Endothelial cell (in vitro differentiated cells): ENCODE results near the gene ADAT2. TPM values are rescaled to one million over a fixed set of nuclear protein-coding genes. Genes with fewer than 3 reads are reported as not detected.

ENCODE experiments used
- DNase-seq: peaks from one replicate; pipeline ENCODE4 v3.0.0; 2021; ENCODE audit warnings: low spot score
- H3K27ac Mint-ChIP-seq: one replicate; pipeline ENCODE4 v1.8.0; 2021; ENCODE audit warnings: mixed read lengths, inconsistent platforms; ENCODE audit not compliant: unreplicated experiment
- H3K27me3 Mint-ChIP-seq: one replicate; pipeline ENCODE4 v1.8.0; 2021; ENCODE audit warnings: mild to moderate bottlenecking, moderate library complexity, mixed read lengths, inconsistent platforms; ENCODE audit not compliant: unreplicated experiment
- H3K36me3 Mint-ChIP-seq: one replicate; pipeline ENCODE4 v1.8.0; 2021; ENCODE audit warnings: mild to moderate bottlenecking, low read depth, mixed read lengths, inconsistent platforms; ENCODE audit not compliant: unreplicated experiment
- H3K4me1 Mint-ChIP-seq: one replicate; pipeline ENCODE4 v1.8.0; 2021; ENCODE audit warnings: mild to moderate bottlenecking, mixed read lengths, inconsistent platforms; ENCODE audit not compliant: unreplicated experiment
- H3K4me3 Mint-ChIP-seq: one replicate; pipeline ENCODE4 v1.8.0; 2021; ENCODE audit warnings: mild to moderate bottlenecking, mixed read lengths, inconsistent platforms; ENCODE audit not compliant: unreplicated experiment
- H3K9me3 Mint-ChIP-seq: one replicate; pipeline ENCODE4 v1.8.0; 2021; ENCODE audit warnings: mixed read lengths, inconsistent platforms; ENCODE audit not compliant: unreplicated experiment
- total RNA-seq: library from RNA; stranded (reverse); fragmentation: NEBNext Ultra II Directional; extraction: Animal tissue kit (Norgen Biotek cat#: 25700); gene quantifications from one replicate; pipeline ENCODE4 v1.2.1, GENCODE V29; 2021; ENCODE audit not compliant: unreplicated experiment
- TF ChIP-seq, protein P1 (sequence below): fragments of 200-600 bp; sonication (generic); IDR thresholded peaks from one replicate; pipeline ENCODE4 v1.5.0; 2021; ENCODE audit warnings: antibody characterized with exemption; ENCODE audit not compliant: unreplicated experiment

Gene ADAT2
- total RNA-seq, 1 donor from 2014 or later: 10.0 TPM

DNA sequence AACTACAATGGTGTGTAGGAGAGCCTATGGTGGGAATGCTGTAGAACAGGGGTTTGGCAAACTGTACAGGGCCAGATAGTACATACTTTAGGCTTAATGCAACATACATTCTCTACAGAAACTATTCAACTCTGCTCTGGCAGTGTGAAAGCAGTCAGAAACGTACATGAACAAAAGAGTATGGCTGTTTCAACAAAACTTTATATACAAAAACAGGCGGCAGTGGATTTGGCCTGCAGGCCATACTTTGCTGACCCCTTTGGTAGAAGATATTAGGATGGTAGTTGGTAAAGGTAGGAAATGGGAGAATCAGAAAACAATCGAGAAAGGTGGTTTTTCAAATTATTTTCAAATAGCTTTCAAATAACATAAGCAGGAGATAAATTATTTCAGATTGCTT, 36.3 kb upstream of the ADAT2 start:
- TF ChIP-seq, protein P1, sequence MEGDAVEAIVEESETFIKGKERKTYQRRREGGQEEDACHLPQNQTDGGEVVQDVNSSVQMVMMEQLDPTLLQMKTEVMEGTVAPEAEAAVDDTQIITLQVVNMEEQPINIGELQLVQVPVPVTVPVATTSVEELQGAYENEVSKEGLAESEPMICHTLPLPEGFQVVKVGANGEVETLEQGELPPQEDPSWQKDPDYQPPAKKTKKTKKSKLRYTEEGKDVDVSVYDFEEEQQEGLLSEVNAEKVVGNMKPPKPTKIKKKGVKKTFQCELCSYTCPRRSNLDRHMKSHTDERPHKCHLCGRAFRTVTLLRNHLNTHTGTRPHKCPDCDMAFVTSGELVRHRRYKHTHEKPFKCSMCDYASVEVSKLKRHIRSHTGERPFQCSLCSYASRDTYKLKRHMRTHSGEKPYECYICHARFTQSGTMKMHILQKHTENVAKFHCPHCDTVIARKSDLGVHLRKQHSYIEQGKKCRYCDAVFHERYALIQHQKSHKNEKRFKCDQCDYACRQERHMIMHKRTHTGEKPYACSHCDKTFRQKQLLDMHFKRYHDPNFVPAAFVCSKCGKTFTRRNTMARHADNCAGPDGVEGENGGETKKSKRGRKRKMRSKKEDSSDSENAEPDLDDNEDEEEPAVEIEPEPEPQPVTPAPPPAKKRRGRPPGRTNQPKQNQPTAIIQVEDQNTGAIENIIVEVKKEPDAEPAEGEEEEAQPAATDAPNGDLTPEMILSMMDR: no peak
- H3K36me3 Mint-ChIP-seq: no peaks in the 10 kb centered on the region
- H3K9me3 Mint-ChIP-seq: no peaks in the 10 kb centered on the region
- no peaks in the 10 kb centered on the region for H3K27me3 Mint-ChIP-seq
- DNase-seq: no peak
- H3K4me3 Mint-ChIP-seq: no peak overlapping the region
- no peaks in the 10 kb centered on the region for H3K4me1 Mint-ChIP-seq
- H3K27ac Mint-ChIP-seq: no peak overlapping the region

DNA sequence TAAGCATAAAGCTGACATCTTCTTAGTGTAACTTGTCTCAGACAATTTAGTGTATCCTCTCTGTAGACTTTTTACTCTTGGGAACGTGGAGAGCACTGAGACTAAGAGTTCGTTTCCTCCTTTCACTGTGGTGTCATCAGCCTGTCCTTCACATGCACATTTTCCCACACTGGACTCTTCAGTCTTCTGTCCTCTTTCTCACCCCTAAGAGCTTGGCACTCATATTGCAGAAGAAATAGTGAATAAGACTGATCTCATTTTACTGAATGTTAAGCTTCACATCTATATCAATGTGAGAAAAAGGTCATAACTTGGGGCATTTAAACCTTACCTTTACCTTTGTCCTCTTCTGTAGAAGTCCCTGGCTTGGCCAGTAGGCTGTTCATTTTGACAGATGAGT, 35.5 kb upstream of the ADAT2 start:
- H3K36me3 Mint-ChIP-seq: no peaks in the 10 kb centered on the region
- no peak overlapping the region for H3K27ac Mint-ChIP-seq
- H3K4me1 Mint-ChIP-seq: no peaks in the 10 kb centered on the region
- TF ChIP-seq, protein P1: no peak
- H3K9me3 Mint-ChIP-seq: no peaks in the 10 kb centered on the region
- no peak for DNase-seq
- H3K27me3 Mint-ChIP-seq: no peaks in the 10 kb centered on the region
- H3K4me3 Mint-ChIP-seq: no peak overlapping the region

DNA sequence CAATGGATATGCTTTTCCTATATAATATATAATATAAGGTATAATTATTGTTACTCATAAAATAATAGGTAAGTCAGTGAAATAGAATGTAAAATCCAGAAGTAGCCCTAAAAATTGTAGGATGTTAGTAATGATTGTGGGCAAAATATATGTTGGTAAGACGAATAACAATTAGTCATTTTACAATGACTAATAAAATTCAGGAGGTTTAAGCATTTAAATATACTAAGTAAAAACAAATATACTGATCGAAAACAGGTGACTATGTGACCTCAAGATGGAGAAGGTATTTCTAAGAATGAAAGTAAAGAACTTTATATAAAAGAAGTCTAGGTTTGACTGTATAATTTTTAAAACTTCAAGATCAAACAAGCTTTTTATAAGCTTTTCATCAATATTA, 32.1 kb upstream of the ADAT2 start:
- H3K9me3 Mint-ChIP-seq: no peaks in the 10 kb centered on the region
- no peak overlapping the region for H3K27ac Mint-ChIP-seq
- no peak overlapping the region for H3K4me3 Mint-ChIP-seq
- no peaks in the 10 kb centered on the region for H3K27me3 Mint-ChIP-seq
- TF ChIP-seq, protein P1: no peak
- DNase-seq: no peak
- H3K4me1 Mint-ChIP-seq: no peaks in the 10 kb centered on the region
- no peaks in the 10 kb centered on the region for H3K36me3 Mint-ChIP-seq

DNA sequence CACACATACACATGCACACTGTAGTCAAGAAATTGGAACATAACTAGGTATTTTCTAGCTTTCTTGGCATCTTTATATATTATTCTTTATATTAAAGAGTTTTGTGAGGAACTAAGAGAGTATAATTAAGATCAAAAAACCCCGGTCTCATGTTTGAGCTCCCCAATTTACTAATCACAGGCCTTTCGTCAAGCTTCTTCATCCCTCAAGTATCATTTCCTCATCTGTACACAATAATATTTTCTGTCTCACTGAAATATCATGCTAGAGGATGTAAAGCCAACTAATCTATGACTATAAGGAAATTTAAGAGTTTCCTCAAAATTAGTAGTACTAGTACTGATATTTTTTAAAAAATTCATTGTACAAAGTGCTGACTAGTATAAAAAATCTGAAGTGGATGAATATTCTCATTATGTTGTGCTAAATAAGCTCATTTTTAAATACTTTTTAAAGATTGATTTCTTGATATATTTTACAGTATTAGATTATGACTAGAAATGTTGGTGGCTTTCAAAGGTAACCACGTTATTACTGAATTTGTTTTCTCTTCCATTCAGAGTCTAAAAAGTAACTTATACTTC, 28.1 kb upstream of the ADAT2 start:
- Mint-ChIP-seq H3K36me3 (peaks cover 13% of the 10 kb centered on the region), H3K27me3 (no peaks in the 10 kb centered on the region), H3K4me1 (no peaks in the 10 kb centered on the region), H3K9me3 (no peaks in the 10 kb centered on the region), H3K4me3 (no peak overlapping the region), H3K27ac (no peak overlapping the region)
- DNase-seq: no peak
- TF ChIP-seq, protein P1: no peak

DNA sequence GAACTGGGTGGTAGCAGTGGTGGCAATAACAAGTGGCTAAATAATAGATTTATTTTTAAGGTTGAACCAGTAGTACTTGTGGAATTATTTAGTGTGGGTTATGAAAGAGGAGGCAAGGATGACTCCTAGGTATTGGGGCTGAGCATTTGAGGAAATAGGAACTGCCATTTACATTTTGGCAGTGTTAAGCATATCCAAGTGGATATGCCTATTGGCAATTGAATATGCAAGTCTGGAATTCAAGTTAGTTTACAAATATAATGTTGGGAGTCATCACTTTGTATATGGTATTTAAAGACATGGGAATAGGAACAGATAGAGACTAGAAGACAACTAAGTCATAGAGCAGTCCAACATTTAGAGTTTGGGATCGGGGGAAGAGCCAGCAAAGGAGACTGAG, 26.1 kb upstream of the ADAT2 start:
- H3K9me3 Mint-ChIP-seq: no peaks in the 10 kb centered on the region
- no peaks in the 10 kb centered on the region for H3K27me3 Mint-ChIP-seq
- H3K4me1 Mint-ChIP-seq: no peaks in the 10 kb centered on the region
- no peak overlapping the region for H3K4me3 Mint-ChIP-seq
- no peak for DNase-seq
- H3K27ac Mint-ChIP-seq: no peak overlapping the region
- peaks cover 16% of the 10 kb centered on the region for H3K36me3 Mint-ChIP-seq
- TF ChIP-seq, protein P1: no peak
